Measurements from ENCODE around the gene ATP8B1. TPM values are rescaled to one million over a fixed set of nuclear protein-coding genes. Genes with fewer than 3 reads are reported as not detected.
A peak's percentile ranks its signal among the peaks of the same experiment; 100 is the strongest.

The ATP8B1 gene
- total and polyA plus RNA-seq, 8 donors, result 16.4 to 26.6 (median 19.1) TPM

- Histone ChIP-seq H3K27me3 (no peaks in the 10 kb centered on the region), H3K9me3 (no peaks in the 10 kb centered on the region), H3K4me1 (peaks cover 6 to 9% of the 10 kb centered on the region in 2 donors), H3K36me3 (peaks cover 0 to 7% of the 10 kb centered on the region in 2 donors), H3K4me3 (no peak overlapping the region), H3K27ac (peak overlapping the region in 1 of 2 donors; percentile 71)
- no peak for TF ChIP-seq CTCF (IDR thresholded peaks at IDR 0.05)
- DNase-seq (peak in 2 of 4 donors; percentile 16 to 55), ATAC-seq (peak; percentile 84)
- intact Hi-C loops (cut with DNase I), result no loop called here
Observed at GRCh38 chr18:57698571-57699276, 104.4 kb downstream of the ATP8B1 start.

GRCh38 chr18:57697426-57697825 lies 105.7 kb downstream of the ATP8B1 start:
- H3K4me1 ChIP-seq, result peaks cover 8 to 9% of the 10 kb centered on the region in 2 donors
- no peak for ATAC-seq
- no peak overlapping the region for H3K27ac ChIP-seq
- no peak for DNase-seq
- intact Hi-C loops (cut with DNase I), result no loop called here
- TF ChIP-seq CTCF (IDR thresholded peaks at IDR 0.05), result no peak
- no peaks in the 10 kb centered on the region for H3K27me3 ChIP-seq
- peaks cover 0 to 7% of the 10 kb centered on the region in 2 donors for H3K36me3 ChIP-seq
- no peaks in the 10 kb centered on the region for H3K9me3 ChIP-seq
- H3K4me3 ChIP-seq, result no peak overlapping the region

GRCh38 chr18:57696271-57696670 lies 106.8 kb downstream of the ATP8B1 start:
- no peaks in the 10 kb centered on the region for H3K9me3 ChIP-seq
- H3K4me1 ChIP-seq, result peaks cover 8 to 9% of the 10 kb centered on the region in 2 donors
- intact Hi-C loops (cut with DNase I), result no loop called here
- H3K4me3 ChIP-seq, result no peak overlapping the region
- DNase-seq (no peak), ATAC-seq (no peak)
- H3K27ac ChIP-seq, result no peak overlapping the region
- H3K36me3 ChIP-seq, result peaks cover 0 to 12% of the 10 kb centered on the region in 2 donors
- TF ChIP-seq CTCF (IDR thresholded peaks at IDR 0.05), result no peak
- no peaks in the 10 kb centered on the region for H3K27me3 ChIP-seq

GRCh38 chr18:57691363-57691762 lies 111.8 kb downstream of the ATP8B1 start:
- Histone ChIP-seq H3K27ac (no peak overlapping the region), H3K9me3 (no peaks in the 10 kb centered on the region), H3K4me3 (no peak overlapping the region), H3K36me3 (peaks cover 0 to 27% of the 10 kb centered on the region in 2 donors), H3K4me1 (peaks cover 4 to 6% of the 10 kb centered on the region in 2 donors), H3K27me3 (no peaks in the 10 kb centered on the region)
- no peak for DNase-seq
- TF ChIP-seq CTCF (IDR thresholded peaks at IDR 0.05), result no peak
- intact Hi-C loops (cut with DNase I), result no loop called here
- no peak for ATAC-seq

GRCh38 chr18:57687970-57688369 lies 115.1 kb downstream of the ATP8B1 start:
- Histone ChIP-seq H3K9me3 (no peaks in the 10 kb centered on the region), H3K4me3 (no peak overlapping the region), H3K4me1 (no peaks in the 10 kb centered on the region), H3K27ac (no peak overlapping the region), H3K27me3 (no peaks in the 10 kb centered on the region), H3K36me3 (peaks cover 0 to 48% of the 10 kb centered on the region in 2 donors)
- no peak for DNase-seq
- no peak for ATAC-seq
- intact Hi-C loops (cut with DNase I), result no loop called here
- no peak for TF ChIP-seq CTCF (IDR thresholded peaks at IDR 0.05)

Measured in left lung (tissue), 10 donors.